KBM-7 (cell line): ENCODE measurements around the gene AFDN.

Source experiments
- DNase-seq: peaks from one replicate; pipeline ENCODE4 v3.0.0-alpha.2; 2015
- in situ Hi-C: fragments of 300-500 bp; cut with MboI; formaldehyde crosslinking; loops from 2 replicates; pipeline ENCODE4 v1.14.3; 2020; ENCODE audit warnings: low sequenced_read_pairs, low pct_unique_long_range_greater_than_20kb, mixed read lengths

The AFDN gene

DNA sequence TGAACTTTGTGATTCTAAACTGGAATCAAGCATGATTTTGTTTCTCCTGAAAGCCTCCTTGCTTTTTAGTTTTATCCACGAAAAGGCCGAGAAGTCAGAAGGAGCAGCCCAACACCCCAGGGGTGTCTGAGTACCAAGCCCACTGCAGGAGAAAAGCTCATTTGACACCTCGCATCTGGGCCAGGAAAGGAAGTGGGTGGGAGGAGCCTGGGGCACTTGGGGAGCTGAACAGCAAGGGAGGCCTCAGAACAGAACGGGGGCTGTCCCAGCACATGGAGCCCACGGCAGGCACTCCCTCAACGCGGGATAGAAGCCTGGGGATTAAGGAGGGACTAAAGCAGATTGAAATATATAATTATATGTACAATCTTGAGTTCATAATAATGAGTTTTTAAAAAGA, 177.3 kb downstream of the AFDN start:
- in situ Hi-C loops, result no loop called here

GRCh38 chr6:168004945-168005344, 178.2 kb downstream of the AFDN start:
- DNase-seq, result no peak

More for the DNA sequence above, 177.3 kb downstream of the AFDN start:
- no peak for DNase-seq

GRCh38 chr6:168005796-168006195, 179.1 kb downstream of the AFDN start:
- in situ Hi-C loops, result no loop called here
- no peak for DNase-seq

More at GRCh38 chr6:168004945-168005344, 178.2 kb downstream of the AFDN start:
- in situ Hi-C loops, result no loop called here

DNA sequence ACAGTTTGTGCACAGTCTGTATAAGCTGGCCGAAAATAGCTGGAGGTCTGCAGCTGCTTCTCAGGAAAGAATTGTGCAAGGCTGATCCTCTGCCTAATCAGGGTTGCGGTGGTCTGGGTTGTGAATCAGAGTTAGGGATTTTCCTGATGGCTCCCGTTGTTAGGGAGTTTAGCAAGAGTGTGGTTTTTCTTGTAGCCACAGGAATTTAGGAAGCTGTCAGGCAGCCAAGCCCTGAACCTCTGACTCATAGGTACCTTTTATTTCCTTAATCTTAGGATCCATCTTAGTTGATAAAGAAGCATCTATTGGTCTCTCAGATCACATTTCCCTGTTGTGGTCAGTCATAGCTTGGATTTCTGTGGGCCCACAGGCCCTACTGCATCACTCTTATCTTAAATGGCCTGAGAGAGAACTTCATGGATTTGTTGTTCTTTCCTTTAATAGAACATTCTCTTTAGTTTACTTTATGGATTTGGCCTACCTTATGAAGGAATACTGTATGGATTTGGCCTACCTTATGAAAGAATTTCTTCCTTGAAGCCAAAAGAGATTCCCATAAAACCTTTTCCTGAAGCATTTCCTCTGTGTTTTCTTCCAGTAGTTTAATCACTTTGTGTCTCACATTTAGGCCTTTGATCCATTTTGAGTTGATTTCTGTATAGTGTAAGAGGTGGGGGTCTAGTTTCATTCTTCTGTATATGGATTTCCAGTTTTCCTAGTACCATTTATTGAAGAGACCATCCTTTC, 181.1 kb downstream of the AFDN start:
- in situ Hi-C loops, result no loop called here
- DNase-seq, result peak; percentile 66

- in situ Hi-C loops, result no loop called here
- DNase-seq, result no peak
Measured at GRCh38 chr6:168009331-168009730, 182.6 kb downstream of the AFDN start.

DNA sequence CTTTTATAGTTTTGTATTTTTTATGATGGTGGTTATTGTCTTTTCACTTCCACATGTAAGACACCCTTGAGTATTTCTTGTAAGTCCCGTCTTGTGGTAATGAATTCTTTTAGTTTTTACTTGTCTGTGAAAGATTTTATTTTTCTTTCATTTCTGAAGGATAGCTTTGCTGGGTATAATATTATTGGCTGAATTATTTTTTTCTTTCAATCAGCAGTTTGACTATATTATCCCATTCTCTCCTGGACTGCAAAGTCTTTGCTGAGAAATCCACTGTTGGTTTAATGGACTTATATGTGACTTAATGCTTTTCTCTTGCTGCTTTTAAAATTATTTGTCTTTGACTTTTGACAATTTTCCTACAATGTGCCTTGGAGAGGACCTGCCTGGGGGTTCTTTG, 184.6 kb downstream of the AFDN start:
- no peak for DNase-seq
- in situ Hi-C loops, result no loop called here

- no peak for DNase-seq
- in situ Hi-C loops, result no loop called here
Measured at GRCh38 chr6:168012431-168013249, 185.9 kb downstream of the AFDN start.

- no peak for DNase-seq
- in situ Hi-C loops, result no loop called here
Measured at GRCh38 chr6:168013250-168013915, 186.7 kb downstream of the AFDN start.

GRCh38 chr6:168014428-168014827, 187.7 kb downstream of the AFDN start:
- no peak for DNase-seq
- in situ Hi-C loops, result no loop called here

- no peak for DNase-seq
- in situ Hi-C loops, result no loop called here
Measured at GRCh38 chr6:168015009-168015408, 188.3 kb downstream of the AFDN start.

DNA sequence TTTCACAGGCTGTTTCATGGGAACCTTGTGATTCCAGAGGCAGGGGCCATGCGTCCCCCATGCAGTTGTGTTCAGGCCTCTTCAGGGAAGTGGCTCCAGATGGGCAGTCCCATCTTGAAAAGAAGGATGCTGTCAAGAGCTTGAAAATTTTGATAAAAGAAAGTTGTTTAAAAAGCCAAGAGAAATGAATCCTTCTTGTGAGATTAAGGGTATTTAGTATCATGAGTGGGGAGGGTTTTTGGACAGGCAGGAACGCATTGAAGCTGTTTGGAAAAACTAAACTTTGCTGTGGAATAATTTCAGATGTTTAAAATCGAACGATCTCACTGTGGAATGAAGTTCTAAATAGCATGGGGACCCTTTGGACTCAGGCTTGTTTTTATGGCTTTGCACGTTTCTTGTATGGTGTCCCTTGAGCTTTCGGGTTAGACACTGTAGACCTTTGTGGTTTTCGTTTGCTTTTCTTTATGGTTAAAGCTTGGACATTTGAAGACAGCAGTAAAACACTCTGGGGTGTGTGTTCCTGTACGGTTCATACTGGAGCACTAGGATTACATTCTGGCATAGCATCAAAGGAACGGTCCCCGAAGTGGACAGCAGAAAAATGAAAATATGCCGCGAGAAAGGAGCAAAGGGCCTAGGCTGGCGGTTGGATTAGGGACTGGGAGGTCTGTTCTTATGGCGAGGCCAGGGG, 188.9 kb downstream of the AFDN start:
- in situ Hi-C loops, result no loop called here

GRCh38 chr6:168016176-168016620, 189.5 kb downstream of the AFDN start:
- in situ Hi-C loops, result no loop called here

More for the DNA sequence above, 188.9 kb downstream of the AFDN start:
- no peak for DNase-seq

DNA sequence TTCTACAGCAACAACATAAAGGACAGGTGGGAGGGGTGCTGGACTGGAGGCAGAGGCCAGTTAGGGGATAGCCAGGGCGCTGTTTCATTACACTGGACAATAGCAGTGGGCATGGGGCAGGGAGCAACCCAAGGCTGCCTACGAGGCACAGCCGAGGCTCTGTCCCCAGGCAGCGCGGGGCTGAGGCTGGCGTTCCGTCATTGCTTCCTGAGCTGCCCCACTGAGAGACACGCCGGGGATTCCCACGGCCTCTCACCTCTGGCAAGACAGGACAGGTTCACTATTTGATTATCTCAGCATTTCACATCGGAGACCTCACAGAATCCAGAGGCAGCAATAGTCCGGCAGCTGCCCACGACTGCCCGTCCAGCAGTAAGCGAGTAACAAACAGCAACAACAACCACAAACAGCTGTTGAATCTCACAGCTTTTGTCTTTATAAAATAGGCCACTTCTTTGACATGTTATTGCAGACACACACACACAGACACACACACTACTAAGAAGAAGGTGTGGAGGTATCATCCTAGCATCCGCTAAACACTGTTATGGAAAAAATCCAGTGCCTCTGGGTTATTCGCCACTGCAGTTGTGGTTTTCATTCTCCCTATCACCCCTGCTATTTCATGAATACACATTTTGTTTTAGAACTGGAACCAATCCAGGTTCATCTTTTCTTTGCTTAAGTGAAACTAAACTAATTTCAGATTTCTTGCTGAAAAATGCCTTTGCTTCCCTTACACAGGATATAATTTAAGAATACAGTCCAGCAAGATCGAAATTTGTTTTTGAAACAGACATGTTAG, 190.2 kb downstream of the AFDN start:
- no peak for DNase-seq
- in situ Hi-C loops, result no loop called here

More at GRCh38 chr6:168016176-168016620, 189.5 kb downstream of the AFDN start:
- DNase-seq, result no peak

GRCh38 chr6:168017629-168018028, 190.9 kb downstream of the AFDN start:
- in situ Hi-C loops, result no loop called here
- DNase-seq, result no peak

- DNase-seq, result no peak
- in situ Hi-C loops, result no loop called here
Measured at GRCh38 chr6:168018664-168019063, 192.0 kb downstream of the AFDN start.

DNA sequence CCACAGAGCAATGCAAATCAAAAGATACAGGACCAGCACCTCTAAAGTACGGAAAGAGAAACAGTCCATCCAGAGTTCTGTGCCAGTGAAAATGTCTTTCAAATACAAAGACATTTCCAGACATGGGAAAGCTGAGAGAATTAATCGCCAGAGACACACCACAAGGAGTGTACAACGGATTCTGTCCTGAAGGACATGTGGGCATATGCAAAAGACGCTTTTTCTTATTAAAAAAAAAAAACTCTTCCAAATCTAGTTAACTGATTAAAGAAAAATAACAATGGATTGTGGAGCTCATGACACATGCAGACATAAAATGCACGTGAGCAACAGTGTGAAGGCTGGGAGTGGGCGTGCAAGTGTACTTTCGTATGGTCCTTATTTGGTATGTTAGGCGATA, 193.5 kb downstream of the AFDN start:
- in situ Hi-C loops, result no loop called here
- no peak for DNase-seq

DNA sequence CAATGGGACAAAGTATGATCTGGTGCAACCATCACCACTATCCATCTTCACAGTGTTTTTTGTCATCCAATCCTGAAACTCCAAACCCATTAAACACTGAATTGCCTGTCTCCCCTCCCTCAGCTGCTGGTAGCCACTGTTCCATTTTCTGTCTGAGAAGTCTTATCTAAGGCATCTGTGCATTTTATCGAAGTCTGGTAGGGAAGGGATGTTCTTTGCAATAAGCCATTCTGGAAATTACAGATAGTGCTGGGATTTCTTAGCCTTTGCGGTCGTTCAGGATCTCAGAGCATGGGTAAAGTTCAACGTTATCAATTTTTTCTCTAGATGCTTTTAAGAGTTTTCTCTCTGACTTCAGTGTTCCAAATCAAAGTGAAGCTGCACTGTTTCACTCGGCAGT, 194.9 kb downstream of the AFDN start:
- in situ Hi-C loops, result no loop called here
- DNase-seq, result no peak
